KMS-11 (cell line): Measurements from ENCODE around the gene ZSCAN25.

ENCODE experiments used
- H2AFZ ChIP-seq: fragments of 200-600 bp; sonication (generic); 2 replicates; pipeline ENCODE4 v1.6.1; 2016; ENCODE audit warnings: antibody characterized with exemption, mixed run types, low read depth
- H3K27ac ChIP-seq: fragments of 200-600 bp; sonication (generic); 2 replicates; pipeline ENCODE4 v1.6.1; 2016; ENCODE audit warnings: mild to moderate bottlenecking, mixed run types
- H3K27me3 ChIP-seq: fragments of 200-600 bp; sonication (generic); 2 replicates; pipeline ENCODE4 v1.6.1; 2017; ENCODE audit warnings: mild to moderate bottlenecking, low read depth, mixed run types, moderate library complexity; ENCODE audit not compliant: insufficient read depth
- H3K36me3 ChIP-seq: fragments of 200-600 bp; sonication (generic); 2 replicates; pipeline ENCODE4 v1.6.1; 2017; ENCODE audit warnings: mild to moderate bottlenecking, mixed run types; ENCODE audit not compliant: insufficient read depth
- H3K4me1 ChIP-seq: fragments of 200-600 bp; sonication (generic); 2 replicates; pipeline ENCODE4 v1.6.1; 2016; ENCODE audit warnings: mild to moderate bottlenecking, low read depth, mixed run types; ENCODE audit not compliant: poor library complexity, severe bottlenecking
- H3K4me2 ChIP-seq: fragments of 200-600 bp; sonication (generic); 2 replicates; pipeline ENCODE4 v1.7.0; 2016; ENCODE audit warnings: mild to moderate bottlenecking, mixed run types
- H3K4me3 ChIP-seq: fragments of 200-600 bp; sonication (generic); IDR thresholded peaks from 2 replicates; pipeline ENCODE4 v1.6.1; 2017; ENCODE audit warnings: low read depth, low read length, mixed read lengths; ENCODE audit not compliant: insufficient read depth
- H3K79me2 ChIP-seq: fragments of 200-600 bp; sonication (generic); 2 replicates; pipeline ENCODE4 v1.6.1; 2016; ENCODE audit warnings: low read depth, mixed run types; ENCODE audit not compliant: insufficient read depth
- H3K9ac ChIP-seq: fragments of 200-600 bp; sonication (generic); 2 replicates; pipeline ENCODE4 v1.6.1; 2016; ENCODE audit warnings: mild to moderate bottlenecking, mixed run types
- H4K20me1 ChIP-seq: fragments of 200-600 bp; sonication (generic); 2 replicates; pipeline ENCODE4 v1.6.1; 2016; ENCODE audit warnings: mild to moderate bottlenecking, mixed run types; ENCODE audit not compliant: insufficient read depth
- TF ChIP-seq, protein P1 (sequence below): fragments of 200-600 bp; sonication (generic); conservative IDR thresholded peaks from 2 replicates; pipeline ENCODE4 v1.6.1; 2017; ENCODE audit warnings: low read depth, mild to moderate bottlenecking, antibody characterized with exemption, low read length, moderate library complexity, mixed read lengths

Gene ZSCAN25

GRCh38 chr7:99623702-99624447, 7.1 kb downstream of the ZSCAN25 start:
- no peaks in the 10 kb centered on the region for H3K79me2 ChIP-seq
- H3K27me3 ChIP-seq = no peaks in the 10 kb centered on the region
- no peaks in the 10 kb centered on the region for H3K4me1 ChIP-seq
- H3K9ac ChIP-seq = no peak overlapping the region
- H3K27ac ChIP-seq = no peak overlapping the region
- H3K36me3 ChIP-seq = peaks cover 6% of the 10 kb centered on the region; the same call in 1 of the 2 replicates
- TF ChIP-seq, protein P1, sequence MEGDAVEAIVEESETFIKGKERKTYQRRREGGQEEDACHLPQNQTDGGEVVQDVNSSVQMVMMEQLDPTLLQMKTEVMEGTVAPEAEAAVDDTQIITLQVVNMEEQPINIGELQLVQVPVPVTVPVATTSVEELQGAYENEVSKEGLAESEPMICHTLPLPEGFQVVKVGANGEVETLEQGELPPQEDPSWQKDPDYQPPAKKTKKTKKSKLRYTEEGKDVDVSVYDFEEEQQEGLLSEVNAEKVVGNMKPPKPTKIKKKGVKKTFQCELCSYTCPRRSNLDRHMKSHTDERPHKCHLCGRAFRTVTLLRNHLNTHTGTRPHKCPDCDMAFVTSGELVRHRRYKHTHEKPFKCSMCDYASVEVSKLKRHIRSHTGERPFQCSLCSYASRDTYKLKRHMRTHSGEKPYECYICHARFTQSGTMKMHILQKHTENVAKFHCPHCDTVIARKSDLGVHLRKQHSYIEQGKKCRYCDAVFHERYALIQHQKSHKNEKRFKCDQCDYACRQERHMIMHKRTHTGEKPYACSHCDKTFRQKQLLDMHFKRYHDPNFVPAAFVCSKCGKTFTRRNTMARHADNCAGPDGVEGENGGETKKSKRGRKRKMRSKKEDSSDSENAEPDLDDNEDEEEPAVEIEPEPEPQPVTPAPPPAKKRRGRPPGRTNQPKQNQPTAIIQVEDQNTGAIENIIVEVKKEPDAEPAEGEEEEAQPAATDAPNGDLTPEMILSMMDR = no peak
- no peaks in the 10 kb centered on the region for H4K20me1 ChIP-seq
- no peak overlapping the region for H3K4me3 ChIP-seq
- no peak overlapping the region for H3K4me2 ChIP-seq
- no peak overlapping the region for H2AFZ ChIP-seq

DNA sequence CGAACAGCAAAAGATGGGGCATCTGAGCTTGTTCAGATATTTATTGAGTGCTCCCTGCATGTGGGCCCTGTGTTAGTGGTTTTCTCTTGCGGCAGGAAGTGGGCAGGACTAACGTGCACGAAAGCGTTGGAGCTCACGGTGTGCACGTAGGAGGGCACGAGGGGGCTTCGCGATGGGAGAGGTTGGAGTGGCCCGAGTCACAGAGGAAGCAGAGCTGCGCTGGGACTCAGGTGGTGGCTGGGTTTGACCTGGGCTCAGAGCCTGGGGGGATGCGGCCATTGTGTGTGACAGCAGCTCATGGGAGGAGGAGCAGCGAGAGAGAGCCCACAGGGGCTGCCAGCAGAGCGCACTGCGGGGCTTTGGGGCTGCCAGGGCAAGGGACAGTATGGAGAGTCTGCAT, 7.7 kb downstream of the ZSCAN25 start:
- no peak overlapping the region for H3K4me3 ChIP-seq
- H3K4me2 ChIP-seq = no peak overlapping the region
- H3K36me3 ChIP-seq = peaks cover 6% of the 10 kb centered on the region; the same call in 1 of the 2 replicates
- H3K79me2 ChIP-seq = no peaks in the 10 kb centered on the region
- no peak overlapping the region for H3K27ac ChIP-seq
- TF ChIP-seq, protein P1 = no peak
- no peaks in the 10 kb centered on the region for H3K27me3 ChIP-seq
- no peaks in the 10 kb centered on the region for H3K4me1 ChIP-seq
- no peak overlapping the region for H2AFZ ChIP-seq
- H3K9ac ChIP-seq = no peak overlapping the region
- no peaks in the 10 kb centered on the region for H4K20me1 ChIP-seq

GRCh38 chr7:99625321-99625720, 8.6 kb downstream of the ZSCAN25 start:
- Histone ChIP-seq H2AFZ (no peak overlapping the region), H3K4me2 (no peak overlapping the region), H4K20me1 (no peaks in the 10 kb centered on the region), H3K27ac (no peak overlapping the region), H3K4me1 (no peaks in the 10 kb centered on the region), H3K79me2 (no peaks in the 10 kb centered on the region), H3K36me3 (no peaks in the 10 kb centered on the region; the same call in 1 of the 2 replicates), H3K27me3 (no peaks in the 10 kb centered on the region), H3K4me3 (no peak overlapping the region), H3K9ac (no peak overlapping the region)
- TF ChIP-seq, protein P1 = no peak

DNA sequence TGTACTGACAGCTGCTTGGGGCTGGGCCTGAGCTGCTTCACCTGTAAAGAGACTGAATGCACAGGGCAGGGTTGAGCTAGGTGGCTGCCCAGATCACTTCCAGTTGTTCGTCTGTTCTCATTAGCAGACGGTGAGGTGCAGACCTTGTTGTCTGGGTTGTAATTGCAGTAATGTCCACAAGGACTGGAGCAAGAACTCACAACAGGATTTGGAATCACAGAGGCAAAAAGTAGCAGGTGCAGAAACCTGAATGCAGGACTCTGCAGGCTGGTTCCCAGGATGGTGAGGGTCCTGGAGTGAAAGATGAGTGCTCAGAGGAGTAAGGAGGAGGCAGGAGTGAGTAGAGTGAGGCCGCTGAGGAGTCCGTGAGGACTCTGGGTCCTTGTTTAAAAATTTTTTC, 9.2 kb downstream of the ZSCAN25 start:
- H3K27me3 ChIP-seq = no peaks in the 10 kb centered on the region
- no peak overlapping the region for H2AFZ ChIP-seq
- no peak overlapping the region for H3K27ac ChIP-seq
- H3K79me2 ChIP-seq = no peaks in the 10 kb centered on the region
- H3K4me3 ChIP-seq = no peak overlapping the region
- H3K9ac ChIP-seq = no peak overlapping the region
- H3K4me1 ChIP-seq = no peaks in the 10 kb centered on the region
- no peak overlapping the region for H3K4me2 ChIP-seq
- H4K20me1 ChIP-seq = no peaks in the 10 kb centered on the region
- H3K36me3 ChIP-seq = no peaks in the 10 kb centered on the region; the same call in 1 of the 2 replicates
- TF ChIP-seq, protein P1 = no peak
